Mucosa of rectum (tissue), 2 donors: Measurements from ENCODE around the gene GSC2.

Experiments used
- H3K27ac ChIP-seq, 2 donors: one replicate each; pipeline ENCODE4 v1.7.0; 2013; ENCODE audit warnings: inconsistent platforms in 2 of 2, low read depth in 2 of 2, low read length in 2 of 2
- H3K27me3 ChIP-seq, 2 donors: one replicate each; pipeline ENCODE4 v1.7.0; 2013; ENCODE audit warnings: low read length in 2 of 2; ENCODE audit not compliant: control insufficient read depth in 2 of 2, insufficient read depth in 2 of 2
- H3K36me3 ChIP-seq, 2 donors: one replicate each; pipeline ENCODE4 v1.7.0; 2013; ENCODE audit warnings: low read length in 2 of 2; ENCODE audit not compliant: control insufficient read depth in 2 of 2, insufficient read depth in 2 of 2
- H3K4me1 ChIP-seq, 2 donors: one replicate each; pipeline ENCODE4 v1.7.0; 2013; ENCODE audit warnings: low read length in 2 of 2, mild to moderate bottlenecking in 1 of 2; ENCODE audit not compliant: control insufficient read depth in 2 of 2, insufficient read depth in 2 of 2
- H3K4me3 ChIP-seq, 2 donors: one replicate each; pipeline ENCODE4 v1.7.0; 2013; ENCODE audit warnings: low read length in 2 of 2
- H3K9ac ChIP-seq, 2 donors: one replicate each; pipeline ENCODE4 v1.7.0; 2013; ENCODE audit warnings: low read length in 2 of 2, low read depth in 1 of 2, mild to moderate bottlenecking in 1 of 2
- H3K9me3 ChIP-seq, 2 donors: one replicate each; pipeline ENCODE4 v1.7.0; 2013; ENCODE audit warnings: low read length in 2 of 2; ENCODE audit not compliant: control insufficient read depth in 2 of 2
- donor health status: healthy.
- donor health status: Normal muscosa, but diverticular disease.

The GSC2 gene

GRCh38 chr22:19143212-19143611, 6.9 kb downstream of the GSC2 start:
- Histone ChIP-seq H3K27me3 (peaks cover 13 to 15% of the 10 kb centered on the region in 2 donors), H3K4me3 (no peak overlapping the region), H3K4me1 (peaks cover 9 to 11% of the 10 kb centered on the region in 2 donors), H3K36me3 (peaks cover 28 to 31% of the 10 kb centered on the region in 2 donors), H3K27ac (no peak overlapping the region), H3K9ac (no peak overlapping the region), H3K9me3 (no peaks in the 10 kb centered on the region)

GRCh38 chr22:19142394-19142793, 7.7 kb downstream of the GSC2 start:
- H3K27me3 ChIP-seq: peaks cover 6 to 7% of the 10 kb centered on the region in 2 donors
- H3K36me3 ChIP-seq: peaks cover 35 to 38% of the 10 kb centered on the region in 2 donors
- peaks cover 9 to 11% of the 10 kb centered on the region in 2 donors for H3K4me1 ChIP-seq
- H3K27ac ChIP-seq: no peak overlapping the region
- H3K9ac ChIP-seq: no peak overlapping the region
- H3K4me3 ChIP-seq: no peak overlapping the region
- no peaks in the 10 kb centered on the region for H3K9me3 ChIP-seq

GRCh38 chr22:19139974-19140373, 10.1 kb downstream of the GSC2 start:
- H3K27ac ChIP-seq: no peak overlapping the region
- no peaks in the 10 kb centered on the region for H3K9me3 ChIP-seq
- no peak overlapping the region for H3K4me3 ChIP-seq
- no peak overlapping the region for H3K9ac ChIP-seq
- no peaks in the 10 kb centered on the region for H3K27me3 ChIP-seq
- peaks cover 9 to 11% of the 10 kb centered on the region in 2 donors for H3K4me1 ChIP-seq
- peaks cover 49 to 56% of the 10 kb centered on the region in 2 donors for H3K36me3 ChIP-seq

GRCh38 chr22:19139001-19139356, 11.1 kb downstream of the GSC2 start:
- Histone ChIP-seq H3K36me3 (peaks cover 49 to 62% of the 10 kb centered on the region in 2 donors), H3K27me3 (no peaks in the 10 kb centered on the region), H3K9me3 (no peaks in the 10 kb centered on the region), H3K4me3 (no peak overlapping the region), H3K27ac (no peak overlapping the region), H3K9ac (no peak overlapping the region), H3K4me1 (peaks cover 7 to 8% of the 10 kb centered on the region in 2 donors)

GRCh38 chr22:19138217-19139000, 11.7 kb downstream of the GSC2 start:
- H3K36me3 ChIP-seq: peaks cover 52 to 67% of the 10 kb centered on the region in 2 donors
- H3K9ac ChIP-seq: no peak overlapping the region
- H3K9me3 ChIP-seq: no peaks in the 10 kb centered on the region
- H3K27ac ChIP-seq: no peak overlapping the region
- H3K4me1 ChIP-seq: peaks cover 2 to 3% of the 10 kb centered on the region in 2 donors
- H3K4me3 ChIP-seq: no peak overlapping the region
- H3K27me3 ChIP-seq: no peaks in the 10 kb centered on the region

- Histone ChIP-seq H3K9ac (no peak overlapping the region), H3K4me3 (no peak overlapping the region), H3K9me3 (no peaks in the 10 kb centered on the region), H3K4me1 (no peaks in the 10 kb centered on the region), H3K27me3 (no peaks in the 10 kb centered on the region), H3K36me3 (peaks cover 51 to 73% of the 10 kb centered on the region in 2 donors), H3K27ac (no peak overlapping the region)
Measured at GRCh38 chr22:19137384-19138216, 12.5 kb downstream of the GSC2 start.

GRCh38 chr22:19136915-19137314, 13.2 kb downstream of the GSC2 start:
- no peaks in the 10 kb centered on the region for H3K27me3 ChIP-seq
- H3K9ac ChIP-seq: no peak overlapping the region
- no peaks in the 10 kb centered on the region for H3K4me1 ChIP-seq
- no peak overlapping the region for H3K27ac ChIP-seq
- H3K36me3 ChIP-seq: peaks cover 49 to 69% of the 10 kb centered on the region in 2 donors
- H3K9me3 ChIP-seq: no peaks in the 10 kb centered on the region
- no peak overlapping the region for H3K4me3 ChIP-seq

GRCh38 chr22:19134874-19135273, 15.2 kb downstream of the GSC2 start:
- Histone ChIP-seq H3K4me1 (no peaks in the 10 kb centered on the region), H3K27me3 (no peaks in the 10 kb centered on the region), H3K36me3 (peaks cover 44 to 63% of the 10 kb centered on the region in 2 donors), H3K9me3 (no peaks in the 10 kb centered on the region), H3K4me3 (no peak overlapping the region), H3K27ac (no peak overlapping the region), H3K9ac (no peak overlapping the region)

GRCh38 chr22:19134176-19134831, 15.8 kb downstream of the GSC2 start:
- Histone ChIP-seq H3K4me1 (no peaks in the 10 kb centered on the region), H3K9ac (no peak overlapping the region), H3K4me3 (no peak overlapping the region), H3K36me3 (peaks cover 38 to 57% of the 10 kb centered on the region in 2 donors), H3K27me3 (no peaks in the 10 kb centered on the region), H3K27ac (no peak overlapping the region), H3K9me3 (no peaks in the 10 kb centered on the region)

- H3K27me3 ChIP-seq: no peaks in the 10 kb centered on the region
- H3K9me3 ChIP-seq: no peaks in the 10 kb centered on the region
- no peaks in the 10 kb centered on the region for H3K4me1 ChIP-seq
- no peak overlapping the region for H3K4me3 ChIP-seq
- no peak overlapping the region for H3K9ac ChIP-seq
- H3K27ac ChIP-seq: no peak overlapping the region
- H3K36me3 ChIP-seq: peaks cover 32 to 49% of the 10 kb centered on the region in 2 donors
Measured at GRCh38 chr22:19133561-19133960, 16.5 kb downstream of the GSC2 start.
